ENCODE data around the gene PRG2.

PRG2 gene

DNA sequence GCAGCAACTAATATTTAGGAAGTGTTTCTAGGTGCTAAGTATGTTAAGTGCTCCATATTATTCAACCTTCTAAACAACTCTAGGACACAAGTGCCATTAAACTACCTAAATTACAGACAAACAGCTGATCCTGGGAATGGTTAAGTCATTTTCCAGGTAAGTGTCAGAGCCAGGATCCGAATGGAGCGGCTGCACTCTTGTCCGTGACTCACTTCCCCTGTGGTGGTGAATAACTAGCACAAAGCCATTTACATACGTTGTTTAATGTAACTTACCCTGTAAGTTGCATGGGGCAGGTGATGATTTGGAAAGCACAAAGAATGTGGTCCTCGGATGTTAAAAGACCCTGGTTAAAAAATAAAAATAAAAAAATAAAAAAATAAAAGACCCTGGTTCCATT lies 8.8 kb upstream of the PRG2 start:
- Histone ChIP-seq H3K27me3 (ENCODE audit: control insufficient read depth in 5 of 5, insufficient read depth in 4 of 5, low read length in 5 of 5) (peaks cover 0 to 4% (median 0%) of the 10 kb centered on the region in 5 donors), H3K9ac (ENCODE audit: low read length in 5 of 5) (no peak overlapping the region), H3K4me3 (ENCODE audit: low read depth in 1 of 5, low read length in 5 of 5) (no peak overlapping the region), H3K9me3 (ENCODE audit: control insufficient read depth in 5 of 5, low read length in 5 of 5) (no peaks in the 10 kb centered on the region), H3K27ac (ENCODE audit: low read depth, low read length) (no peak overlapping the region), H3K36me3 (ENCODE audit: control insufficient read depth in 5 of 5, insufficient read depth in 5 of 5, low read length in 5 of 5) (peaks cover 0 to 3% (median 0%) of the 10 kb centered on the region in 5 donors), H3K4me1 (ENCODE audit: control insufficient read depth in 5 of 5, insufficient read depth in 5 of 5, low read length in 5 of 5) (no peaks in the 10 kb centered on the region)

DNA sequence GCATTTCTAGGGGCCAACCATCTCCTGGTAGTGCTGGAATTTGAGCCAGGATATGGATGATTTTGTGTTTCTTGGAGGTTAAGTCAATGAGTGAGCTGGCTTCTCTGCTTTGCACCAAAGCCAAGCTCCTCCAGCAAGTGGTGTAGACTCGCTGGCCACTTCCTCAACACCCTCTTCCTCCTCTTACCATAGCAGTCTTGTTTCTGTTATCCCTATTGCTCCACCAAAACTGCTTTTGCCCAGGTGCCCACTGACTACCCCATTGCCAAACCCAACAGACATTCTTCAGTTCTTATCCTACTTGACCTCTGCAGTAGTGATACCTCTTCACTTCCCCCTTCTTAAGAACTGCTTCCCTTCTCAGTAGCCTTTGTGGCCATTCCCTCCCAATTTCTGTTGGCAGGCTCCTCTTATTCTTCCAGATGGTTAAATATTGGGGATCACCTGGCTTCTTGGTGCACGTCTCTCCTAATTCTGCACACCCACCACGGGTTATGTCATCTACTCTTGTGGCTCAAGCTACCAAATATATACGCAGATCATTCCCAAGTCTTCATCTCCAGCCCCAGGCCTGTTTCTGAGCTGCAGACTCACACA lies 7.0 kb upstream of the PRG2 start:
- H3K9me3 ChIP-seq (ENCODE audit: control insufficient read depth in 5 of 5, low read length in 5 of 5) = no peaks in the 10 kb centered on the region
- H3K4me1 ChIP-seq (ENCODE audit: control insufficient read depth in 5 of 5, insufficient read depth in 5 of 5, low read length in 5 of 5) = no peaks in the 10 kb centered on the region
- H3K9ac ChIP-seq (ENCODE audit: low read length in 5 of 5) = no peak overlapping the region
- no peaks in the 10 kb centered on the region for H3K36me3 ChIP-seq (ENCODE audit: control insufficient read depth in 5 of 5, insufficient read depth in 5 of 5, low read length in 5 of 5)
- H3K27ac ChIP-seq (ENCODE audit: low read depth, low read length) = no peak overlapping the region
- peaks cover 0 to 4% (median 0%) of the 10 kb centered on the region in 5 donors for H3K27me3 ChIP-seq (ENCODE audit: control insufficient read depth in 5 of 5, insufficient read depth in 4 of 5, low read length in 5 of 5)
- H3K4me3 ChIP-seq (ENCODE audit: low read depth in 1 of 5, low read length in 5 of 5) = no peak overlapping the region

DNA sequence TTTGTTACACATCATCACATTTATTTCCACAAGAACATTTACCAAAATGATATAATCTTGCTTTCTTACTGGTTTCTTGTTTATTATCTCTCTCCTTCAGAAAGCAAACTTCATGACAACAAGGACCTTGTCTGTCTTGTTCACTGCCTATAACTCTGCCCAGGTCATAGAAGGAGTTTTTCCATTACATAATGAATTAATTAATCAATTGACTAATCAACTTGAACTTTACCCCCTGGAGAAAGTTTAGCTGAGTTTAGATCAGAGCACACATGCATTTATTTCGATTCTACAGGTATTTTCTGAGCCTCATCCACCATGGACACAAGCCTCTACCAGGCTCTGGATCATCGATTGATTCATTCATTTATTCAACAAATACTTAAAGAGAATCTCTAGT lies 6.3 kb upstream of the PRG2 start:
- H3K9ac ChIP-seq (ENCODE audit: low read length in 5 of 5) = no peak overlapping the region
- no peaks in the 10 kb centered on the region for H3K9me3 ChIP-seq (ENCODE audit: control insufficient read depth in 5 of 5, low read length in 5 of 5)
- no peak overlapping the region for H3K27ac ChIP-seq (ENCODE audit: low read depth, low read length)
- no peak overlapping the region for H3K4me3 ChIP-seq (ENCODE audit: low read depth in 1 of 5, low read length in 5 of 5)
- no peaks in the 10 kb centered on the region for H3K36me3 ChIP-seq (ENCODE audit: control insufficient read depth in 5 of 5, insufficient read depth in 5 of 5, low read length in 5 of 5)
- H3K27me3 ChIP-seq (ENCODE audit: control insufficient read depth in 5 of 5, insufficient read depth in 4 of 5, low read length in 5 of 5) = peaks cover 0 to 4% (median 0%) of the 10 kb centered on the region in 5 donors
- H3K4me1 ChIP-seq (ENCODE audit: control insufficient read depth in 5 of 5, insufficient read depth in 5 of 5, low read length in 5 of 5) = no peaks in the 10 kb centered on the region

DNA sequence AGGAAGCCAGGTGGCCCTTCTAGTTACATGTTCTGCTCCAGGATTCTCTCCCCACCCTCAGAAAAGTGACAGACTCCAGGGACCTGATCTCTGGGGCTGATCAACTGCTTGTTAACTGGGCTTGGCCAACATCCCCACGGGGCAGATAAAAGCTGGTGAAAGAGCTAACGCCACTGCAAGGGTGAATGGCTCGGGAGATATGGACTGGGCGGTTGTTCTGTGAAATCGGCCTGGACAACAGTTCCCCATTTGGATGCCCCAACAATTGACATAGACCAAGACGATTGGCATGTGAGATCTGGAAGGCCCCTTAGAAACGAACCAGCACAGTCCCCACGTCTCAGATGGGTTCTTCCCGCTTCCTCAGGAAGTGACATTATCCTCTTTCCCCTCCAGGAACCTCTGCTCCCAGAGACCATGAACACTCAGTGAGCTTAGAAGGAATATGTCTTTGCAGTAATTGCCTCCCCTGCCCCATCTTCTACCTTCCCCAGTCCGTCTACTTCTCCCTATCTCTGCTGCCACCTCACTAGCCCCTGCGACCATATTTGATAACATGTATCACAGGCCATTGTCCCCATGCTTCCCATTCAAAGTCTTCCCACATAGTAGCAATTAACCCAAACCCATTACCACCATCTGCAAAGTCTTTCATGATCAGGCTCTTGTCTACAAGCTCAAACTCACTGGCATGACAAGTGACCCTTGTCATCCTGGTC lies 5.6 kb upstream of the PRG2 start:
- Histone ChIP-seq H3K9ac (ENCODE audit: low read length in 5 of 5) (no peak overlapping the region), H3K4me3 (ENCODE audit: low read depth in 1 of 5, low read length in 5 of 5) (no peak overlapping the region), H3K36me3 (ENCODE audit: control insufficient read depth in 5 of 5, insufficient read depth in 5 of 5, low read length in 5 of 5) (no peaks in the 10 kb centered on the region), H3K27ac (ENCODE audit: low read depth, low read length) (no peak overlapping the region), H3K4me1 (ENCODE audit: control insufficient read depth in 5 of 5, insufficient read depth in 5 of 5, low read length in 5 of 5) (no peaks in the 10 kb centered on the region), H3K27me3 (ENCODE audit: control insufficient read depth in 5 of 5, insufficient read depth in 4 of 5, low read length in 5 of 5) (no peaks in the 10 kb centered on the region), H3K9me3 (ENCODE audit: control insufficient read depth in 5 of 5, low read length in 5 of 5) (no peaks in the 10 kb centered on the region)

DNA sequence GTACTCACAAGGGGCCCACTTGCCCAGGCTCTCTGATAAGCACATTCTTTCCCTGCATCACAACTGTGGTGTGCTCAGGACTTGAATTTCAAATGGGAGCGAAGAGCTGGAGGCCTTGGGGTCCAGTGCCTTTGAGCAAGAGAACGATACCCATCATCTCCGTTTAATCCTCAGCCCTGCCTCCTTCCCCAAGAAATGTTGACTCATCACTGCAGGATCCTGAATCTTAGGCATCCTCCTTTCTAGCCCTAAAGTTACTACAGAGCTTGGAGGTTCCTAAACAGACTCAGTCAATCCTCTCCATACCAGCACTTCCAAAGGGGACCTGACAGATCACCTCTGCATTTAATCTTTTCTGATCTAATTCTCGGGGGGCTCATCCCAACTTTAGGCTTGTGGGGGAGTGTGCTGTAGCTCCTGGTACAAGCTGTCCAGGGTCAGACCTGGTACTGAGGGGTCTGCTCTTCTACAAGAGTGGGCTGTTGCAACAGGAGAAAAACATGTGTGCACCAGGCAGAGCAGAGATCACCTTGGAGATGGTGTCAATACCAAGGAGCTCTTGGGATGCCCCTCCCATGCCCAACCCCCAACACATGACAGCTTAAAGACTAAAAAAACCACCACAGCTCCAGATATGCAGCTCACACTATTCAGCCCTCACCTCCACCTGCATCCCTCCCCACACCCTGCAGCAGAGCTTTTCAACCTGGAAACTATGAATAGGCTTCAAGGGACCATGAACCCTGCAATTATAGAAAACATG lies 3.9 kb upstream of the PRG2 start:
- Histone ChIP-seq H3K4me3 (ENCODE audit: low read depth in 1 of 5, low read length in 5 of 5) (no peak overlapping the region), H3K27ac (ENCODE audit: low read depth, low read length) (no peak overlapping the region), H3K4me1 (ENCODE audit: control insufficient read depth in 5 of 5, insufficient read depth in 5 of 5, low read length in 5 of 5) (no peaks in the 10 kb centered on the region), H3K9me3 (ENCODE audit: control insufficient read depth in 5 of 5, low read length in 5 of 5) (no peaks in the 10 kb centered on the region), H3K27me3 (ENCODE audit: control insufficient read depth in 5 of 5, insufficient read depth in 4 of 5, low read length in 5 of 5) (no peaks in the 10 kb centered on the region), H3K9ac (ENCODE audit: low read length in 5 of 5) (no peak overlapping the region), H3K36me3 (ENCODE audit: control insufficient read depth in 5 of 5, insufficient read depth in 5 of 5, low read length in 5 of 5) (no peaks in the 10 kb centered on the region)

DNA sequence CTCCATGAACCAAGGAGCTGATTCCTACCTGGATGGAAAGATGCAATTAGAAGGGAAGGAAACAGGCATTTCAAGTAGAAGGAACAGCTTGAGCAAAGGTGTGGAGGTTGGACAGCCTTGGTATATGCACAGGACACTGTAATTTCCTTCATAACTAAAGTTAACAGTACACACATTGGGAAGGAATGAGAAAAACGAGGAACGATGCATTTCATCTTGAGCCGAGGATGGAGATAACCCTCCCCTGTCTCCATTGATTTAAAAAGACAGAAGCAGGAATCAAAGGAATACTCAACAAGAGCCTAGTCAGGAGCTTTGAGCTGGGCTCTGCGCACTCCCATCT lies 2.3 kb upstream of the PRG2 start:
- H3K9ac ChIP-seq (ENCODE audit: low read length in 5 of 5) = no peak overlapping the region
- no peaks in the 10 kb centered on the region for H3K4me1 ChIP-seq (ENCODE audit: control insufficient read depth in 5 of 5, insufficient read depth in 5 of 5, low read length in 5 of 5)
- no peaks in the 10 kb centered on the region for H3K36me3 ChIP-seq (ENCODE audit: control insufficient read depth in 5 of 5, insufficient read depth in 5 of 5, low read length in 5 of 5)
- no peaks in the 10 kb centered on the region for H3K9me3 ChIP-seq (ENCODE audit: control insufficient read depth in 5 of 5, low read length in 5 of 5)
- H3K27ac ChIP-seq (ENCODE audit: low read depth, low read length) = no peak overlapping the region
- H3K27me3 ChIP-seq (ENCODE audit: control insufficient read depth in 5 of 5, insufficient read depth in 4 of 5, low read length in 5 of 5) = no peaks in the 10 kb centered on the region
- no peak overlapping the region for H3K4me3 ChIP-seq (ENCODE audit: low read depth in 1 of 5, low read length in 5 of 5)

DNA sequence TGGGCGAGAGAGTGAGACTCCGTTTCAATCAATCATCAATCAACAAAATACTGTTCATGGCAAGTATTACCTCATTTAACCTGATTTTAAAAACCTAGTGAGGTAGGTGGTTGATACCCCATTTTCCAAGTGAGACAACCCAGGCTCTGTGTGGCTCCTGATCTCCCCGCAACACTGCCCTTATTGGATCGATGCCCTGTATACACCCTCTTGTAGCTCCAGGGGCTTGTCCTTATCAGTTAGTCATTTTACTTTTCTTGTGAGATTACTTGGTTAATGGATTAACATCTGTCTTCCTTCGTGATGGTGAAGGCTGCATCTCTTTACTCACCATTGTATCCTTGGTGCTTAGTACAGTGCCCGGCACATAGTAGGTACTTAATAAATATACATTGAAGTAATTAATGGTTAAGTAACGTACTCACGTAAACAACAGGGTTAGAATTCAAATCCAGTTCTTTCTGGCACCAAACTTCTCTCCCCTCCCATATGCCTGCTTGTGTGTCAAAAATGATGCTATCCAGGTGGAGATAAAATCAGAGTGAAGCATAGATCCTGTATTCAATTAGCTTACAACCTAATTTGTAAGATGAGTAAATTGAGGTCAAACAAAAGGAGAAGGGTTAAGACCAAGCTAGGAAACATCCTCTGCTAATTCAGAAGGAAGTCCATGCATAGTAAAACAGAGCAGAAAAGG lies 1.8 kb upstream of the PRG2 start:
- Histone ChIP-seq H3K4me3 (ENCODE audit: low read depth in 1 of 5, low read length in 5 of 5) (no peak overlapping the region), H3K4me1 (ENCODE audit: control insufficient read depth in 5 of 5, insufficient read depth in 5 of 5, low read length in 5 of 5) (peaks cover 0 to 2% (median 0%) of the 10 kb centered on the region in 5 donors), H3K9ac (ENCODE audit: low read length in 5 of 5) (no peak overlapping the region), H3K27ac (ENCODE audit: low read depth, low read length) (no peak overlapping the region), H3K27me3 (ENCODE audit: control insufficient read depth in 5 of 5, insufficient read depth in 4 of 5, low read length in 5 of 5) (no peaks in the 10 kb centered on the region), H3K9me3 (ENCODE audit: control insufficient read depth in 5 of 5, low read length in 5 of 5) (no peaks in the 10 kb centered on the region), H3K36me3 (ENCODE audit: control insufficient read depth in 5 of 5, insufficient read depth in 5 of 5, low read length in 5 of 5) (no peaks in the 10 kb centered on the region)

DNA sequence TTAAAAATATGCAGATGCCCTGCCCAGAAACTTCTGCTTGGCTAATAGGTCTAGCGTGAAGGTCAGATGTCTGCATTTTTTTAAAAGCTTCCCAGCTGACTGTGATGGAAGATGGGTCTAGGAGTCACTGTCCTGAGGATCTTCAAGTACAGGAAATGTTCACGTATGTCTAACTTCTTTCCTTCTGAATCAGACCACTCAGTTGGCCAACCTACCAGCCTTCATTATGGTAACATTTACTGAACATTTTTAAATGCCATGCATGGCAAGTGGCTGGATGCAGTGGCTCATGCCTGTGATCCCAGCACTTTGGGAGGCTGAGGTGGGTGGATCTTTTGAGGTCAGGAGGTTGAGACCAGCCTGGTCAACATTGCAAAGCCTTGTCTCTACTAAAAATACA lies 1.1 kb upstream of the PRG2 start:
- no peak overlapping the region for H3K4me3 ChIP-seq (ENCODE audit: low read depth in 1 of 5, low read length in 5 of 5)
- no peak overlapping the region for H3K9ac ChIP-seq (ENCODE audit: low read length in 5 of 5)
- H3K27ac ChIP-seq (ENCODE audit: low read depth, low read length) = no peak overlapping the region
- H3K4me1 ChIP-seq (ENCODE audit: control insufficient read depth in 5 of 5, insufficient read depth in 5 of 5, low read length in 5 of 5) = peaks cover 0 to 2% (median 0%) of the 10 kb centered on the region in 5 donors
- H3K27me3 ChIP-seq (ENCODE audit: control insufficient read depth in 5 of 5, insufficient read depth in 4 of 5, low read length in 5 of 5) = no peaks in the 10 kb centered on the region
- no peaks in the 10 kb centered on the region for H3K36me3 ChIP-seq (ENCODE audit: control insufficient read depth in 5 of 5, insufficient read depth in 5 of 5, low read length in 5 of 5)
- H3K9me3 ChIP-seq (ENCODE audit: control insufficient read depth in 5 of 5, low read length in 5 of 5) = no peaks in the 10 kb centered on the region

DNA sequence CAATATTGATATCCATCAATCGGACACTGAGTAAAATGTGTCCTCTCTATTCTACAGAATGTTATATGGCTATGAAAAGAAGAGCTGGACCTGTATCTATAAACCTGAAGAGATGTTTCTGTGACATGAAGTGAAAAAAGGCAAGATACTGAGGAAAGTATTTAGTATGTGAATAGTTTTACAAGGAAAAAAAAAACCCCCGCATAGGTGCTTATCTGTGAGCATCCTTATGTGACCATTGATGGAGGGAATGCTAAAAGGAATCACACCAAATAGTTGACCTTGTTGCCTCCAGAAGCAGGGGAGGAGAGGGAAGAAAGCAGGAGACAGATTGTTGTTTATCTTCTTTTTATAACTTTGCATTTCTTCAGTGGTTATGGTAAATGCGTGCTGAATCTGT lies 661 bp upstream of the PRG2 start:
- H3K4me1 ChIP-seq (ENCODE audit: control insufficient read depth in 5 of 5, insufficient read depth in 5 of 5, low read length in 5 of 5) = peaks cover 0 to 3% (median 0%) of the 10 kb centered on the region in 5 donors
- no peaks in the 10 kb centered on the region for H3K36me3 ChIP-seq (ENCODE audit: control insufficient read depth in 5 of 5, insufficient read depth in 5 of 5, low read length in 5 of 5)
- H3K4me3 ChIP-seq (ENCODE audit: low read depth in 1 of 5, low read length in 5 of 5) = no peak overlapping the region
- H3K27ac ChIP-seq (ENCODE audit: low read depth, low read length) = no peak overlapping the region
- no peaks in the 10 kb centered on the region for H3K27me3 ChIP-seq (ENCODE audit: control insufficient read depth in 5 of 5, insufficient read depth in 4 of 5, low read length in 5 of 5)
- H3K9ac ChIP-seq (ENCODE audit: low read length in 5 of 5) = no peak overlapping the region
- H3K9me3 ChIP-seq (ENCODE audit: control insufficient read depth in 5 of 5, low read length in 5 of 5) = no peaks in the 10 kb centered on the region
